OCI-LY1 (cell line): ENCODE data around the gene SYT14.
"Not testable (repeated sequence)": the region's sequence is repeated elsewhere in the genome, so short reads cannot be mapped to it uniquely, and the experiment has no call there.

Experiments
- H2AFZ ChIP-seq: fragments of 200-600 bp; sonication (generic), shearing (Covaris generic); 2 replicates; pipeline ENCODE4 v1.6.0; 2014; ENCODE audit warnings: antibody characterized with exemption, mild to moderate bottlenecking, low read length
- H3F3A ChIP-seq: fragments of 200-600 bp; sonication (generic), shearing (Covaris generic); 2 replicates; pipeline ENCODE4 v1.6.0; 2014; ENCODE audit warnings: mild to moderate bottlenecking, antibody characterized with exemption, low read length, moderate library complexity; ENCODE audit not compliant: insufficient read depth
- H3K27ac ChIP-seq: fragments of 200-600 bp; sonication (generic); 2 replicates; pipeline ENCODE4 v1.5.1; 2014; ENCODE audit warnings: low read length, mixed run types, mild to moderate bottlenecking, low read depth; ENCODE audit not compliant: poor library complexity, severe bottlenecking
- H3K27me3 ChIP-seq: fragments of 200-600 bp; sonication (generic); 2 replicates; pipeline ENCODE4 v1.6.0; 2014; ENCODE audit warnings: antibody characterized with exemption, mild to moderate bottlenecking, low read length, moderate library complexity; ENCODE audit not compliant: insufficient read depth
- H3K36me3 ChIP-seq: fragments of 200-600 bp; sonication (generic); 2 replicates; pipeline ENCODE4 v1.6.1; 2014; ENCODE audit warnings: mild to moderate bottlenecking, antibody characterized with exemption, low read length, moderate library complexity, mixed read lengths; ENCODE audit not compliant: insufficient read depth
- H3K4me1 ChIP-seq: fragments of 200-600 bp; sonication (generic); 2 replicates; pipeline ENCODE4 v1.5.1; 2014; ENCODE audit warnings: mild to moderate bottlenecking, low read length, moderate library complexity; ENCODE audit not compliant: insufficient read depth, severe bottlenecking
- H3K4me2 ChIP-seq: fragments of 200-600 bp; sonication (generic), shearing (Covaris generic); 2 replicates; pipeline ENCODE4 v1.6.1; 2014; ENCODE audit warnings: low read length
- H3K4me3 ChIP-seq: fragments of 200-600 bp; sonication (generic); 2 replicates; pipeline ENCODE4 v1.5.1; 2014; ENCODE audit warnings: low read length, low read depth, mild to moderate bottlenecking, mixed read lengths; ENCODE audit not compliant: poor library complexity, severe bottlenecking
- H3K79me2 ChIP-seq: fragments of 200-600 bp; shearing (Covaris generic); 2 replicates; pipeline ENCODE4 v1.6.1; 2016; ENCODE audit warnings: mixed run types, low read length, mixed read lengths; ENCODE audit not compliant: insufficient read depth
- H3K9ac ChIP-seq: fragments of 200-600 bp; sonication (generic), shearing (Covaris generic); 2 replicates; pipeline ENCODE4 v1.6.1; 2014; ENCODE audit warnings: mild to moderate bottlenecking, low read length, mixed read lengths
- H3K9me2 ChIP-seq: fragments of 200-600 bp; sonication (generic), shearing (Covaris generic); 2 replicates; pipeline ENCODE4 v1.6.1; 2014; ENCODE audit warnings: low read depth, mild to moderate bottlenecking, low read length, mixed read lengths
- H3K9me3 ChIP-seq: fragments of 200-600 bp; shearing (Covaris generic); 2 replicates; pipeline ENCODE4 v1.6.1; 2014; ENCODE audit warnings: low read length, mixed read lengths
- H4K20me1 ChIP-seq: fragments of 200-600 bp; sonication (generic), shearing (Covaris generic); 2 replicates; pipeline ENCODE4 v1.6.0; 2016; ENCODE audit warnings: mild to moderate bottlenecking, low read length; ENCODE audit not compliant: insufficient read depth
- EZH2 ChIP-seq: fragments of 200-600 bp; sonication (generic), shearing (Covaris generic); IDR thresholded peaks from 2 replicates; pipeline ENCODE4 v1.8.0; 2017; ENCODE audit warnings: borderline replicate concordance, mixed run types, mild to moderate bottlenecking, antibody characterized with exemption, low read length, moderate library complexity, mixed read lengths
- TF ChIP-seq, protein P1 (sequence below): fragments of 200-600 bp; sonication (generic), shearing (Covaris generic); IDR thresholded peaks from 2 replicates; pipeline ENCODE4 v1.5.1; 2017; ENCODE audit warnings: mild to moderate bottlenecking, antibody characterized with exemption, low read length, moderate library complexity, mixed read lengths

SYT14 gene

GRCh38 chr1:209900734-209901133, 37.3 kb upstream of the SYT14 start:
- no peak overlapping the region for H2AFZ ChIP-seq
- H3K4me2 ChIP-seq, result no peak overlapping the region
- TF ChIP-seq EZH2, result no peak
- TF ChIP-seq, protein P1, sequence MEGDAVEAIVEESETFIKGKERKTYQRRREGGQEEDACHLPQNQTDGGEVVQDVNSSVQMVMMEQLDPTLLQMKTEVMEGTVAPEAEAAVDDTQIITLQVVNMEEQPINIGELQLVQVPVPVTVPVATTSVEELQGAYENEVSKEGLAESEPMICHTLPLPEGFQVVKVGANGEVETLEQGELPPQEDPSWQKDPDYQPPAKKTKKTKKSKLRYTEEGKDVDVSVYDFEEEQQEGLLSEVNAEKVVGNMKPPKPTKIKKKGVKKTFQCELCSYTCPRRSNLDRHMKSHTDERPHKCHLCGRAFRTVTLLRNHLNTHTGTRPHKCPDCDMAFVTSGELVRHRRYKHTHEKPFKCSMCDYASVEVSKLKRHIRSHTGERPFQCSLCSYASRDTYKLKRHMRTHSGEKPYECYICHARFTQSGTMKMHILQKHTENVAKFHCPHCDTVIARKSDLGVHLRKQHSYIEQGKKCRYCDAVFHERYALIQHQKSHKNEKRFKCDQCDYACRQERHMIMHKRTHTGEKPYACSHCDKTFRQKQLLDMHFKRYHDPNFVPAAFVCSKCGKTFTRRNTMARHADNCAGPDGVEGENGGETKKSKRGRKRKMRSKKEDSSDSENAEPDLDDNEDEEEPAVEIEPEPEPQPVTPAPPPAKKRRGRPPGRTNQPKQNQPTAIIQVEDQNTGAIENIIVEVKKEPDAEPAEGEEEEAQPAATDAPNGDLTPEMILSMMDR, result no peak

GRCh38 chr1:209901211-209901610, 36.8 kb upstream of the SYT14 start:
- Histone ChIP-seq H3K9me3 (no peaks in the 10 kb centered on the region), H2AFZ (no peak overlapping the region), H3F3A (no peaks in the 10 kb centered on the region), H3K4me3 (no peak overlapping the region), H3K27ac (no peak overlapping the region), H3K9me2 (no peaks in the 10 kb centered on the region), H4K20me1 (no peaks in the 10 kb centered on the region), H3K4me2 (no peak overlapping the region), H3K27me3 (no peaks in the 10 kb centered on the region), H3K9ac (no peak overlapping the region), H3K36me3 (no peaks in the 10 kb centered on the region), H3K79me2 (no peaks in the 10 kb centered on the region), H3K4me1 (no peaks in the 10 kb centered on the region)
- no peak for TF ChIP-seq EZH2
- TF ChIP-seq, protein P1, result no peak

More at GRCh38 chr1:209900734-209901133, 37.3 kb upstream of the SYT14 start:
- Histone ChIP-seq H3K36me3 (no peaks in the 10 kb centered on the region), H3K4me3 (no peak overlapping the region), H3K9me2 (no peaks in the 10 kb centered on the region), H4K20me1 (no peaks in the 10 kb centered on the region), H3K79me2 (no peaks in the 10 kb centered on the region), H3F3A (no peaks in the 10 kb centered on the region), H3K9me3 (no peaks in the 10 kb centered on the region), H3K27me3 (no peaks in the 10 kb centered on the region), H3K9ac (no peak overlapping the region), H3K4me1 (no peaks in the 10 kb centered on the region), H3K27ac (no peak overlapping the region)

GRCh38 chr1:209904774-209905173, 33.2 kb upstream of the SYT14 start:
- not testable (repeated sequence) for H3K79me2 ChIP-seq, H3K4me1 ChIP-seq, H3F3A ChIP-seq, H3K27ac ChIP-seq, H3K36me3 ChIP-seq, H2AFZ ChIP-seq, H4K20me1 ChIP-seq, H3K9ac ChIP-seq, H3K4me2 ChIP-seq, H3K9me3 ChIP-seq, H3K4me3 ChIP-seq, H3K9me2 ChIP-seq, H3K27me3 ChIP-seq

GRCh38 chr1:209911746-209912145, 26.3 kb upstream of the SYT14 start:
- no peaks in the 10 kb centered on the region for H3K36me3 ChIP-seq

More at GRCh38 chr1:209911746-209912145, 26.3 kb upstream of the SYT14 start:
- Histone ChIP-seq H3K9me2 (no peaks in the 10 kb centered on the region), H3K9me3 (no peaks in the 10 kb centered on the region), H4K20me1 (no peaks in the 10 kb centered on the region), H3F3A (no peaks in the 10 kb centered on the region), H3K27me3 (no peaks in the 10 kb centered on the region), H2AFZ (no peak overlapping the region), H3K9ac (no peak overlapping the region), H3K4me2 (no peak overlapping the region), H3K79me2 (no peaks in the 10 kb centered on the region), H3K4me1 (no peaks in the 10 kb centered on the region), H3K27ac (no peak overlapping the region), H3K4me3 (no peak overlapping the region)
- TF ChIP-seq, protein P1, result no peak
